ENCODE results near the gene GPATCH2L.

DNA sequence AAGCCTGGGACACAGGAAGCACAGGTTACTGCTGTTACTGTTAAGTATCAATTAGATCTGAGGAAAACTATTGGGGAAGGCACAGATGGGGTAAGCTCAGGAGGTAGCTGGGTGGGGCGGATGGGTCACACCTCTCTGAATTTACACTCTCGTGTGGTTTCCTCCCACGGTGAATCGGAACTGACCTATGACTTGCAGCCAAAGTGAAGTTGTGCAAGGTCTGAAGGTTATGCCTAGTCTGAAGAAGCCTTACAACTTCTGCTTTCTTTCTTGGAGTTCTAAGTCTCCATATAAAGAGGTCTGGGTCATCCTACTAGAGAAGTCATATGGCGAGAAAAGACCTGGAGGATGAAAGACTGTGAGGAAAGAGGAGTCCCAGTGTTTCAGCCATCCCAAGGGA is 25.6 kb upstream of the GPATCH2L start:
- TF ChIP-seq, protein P1, sequence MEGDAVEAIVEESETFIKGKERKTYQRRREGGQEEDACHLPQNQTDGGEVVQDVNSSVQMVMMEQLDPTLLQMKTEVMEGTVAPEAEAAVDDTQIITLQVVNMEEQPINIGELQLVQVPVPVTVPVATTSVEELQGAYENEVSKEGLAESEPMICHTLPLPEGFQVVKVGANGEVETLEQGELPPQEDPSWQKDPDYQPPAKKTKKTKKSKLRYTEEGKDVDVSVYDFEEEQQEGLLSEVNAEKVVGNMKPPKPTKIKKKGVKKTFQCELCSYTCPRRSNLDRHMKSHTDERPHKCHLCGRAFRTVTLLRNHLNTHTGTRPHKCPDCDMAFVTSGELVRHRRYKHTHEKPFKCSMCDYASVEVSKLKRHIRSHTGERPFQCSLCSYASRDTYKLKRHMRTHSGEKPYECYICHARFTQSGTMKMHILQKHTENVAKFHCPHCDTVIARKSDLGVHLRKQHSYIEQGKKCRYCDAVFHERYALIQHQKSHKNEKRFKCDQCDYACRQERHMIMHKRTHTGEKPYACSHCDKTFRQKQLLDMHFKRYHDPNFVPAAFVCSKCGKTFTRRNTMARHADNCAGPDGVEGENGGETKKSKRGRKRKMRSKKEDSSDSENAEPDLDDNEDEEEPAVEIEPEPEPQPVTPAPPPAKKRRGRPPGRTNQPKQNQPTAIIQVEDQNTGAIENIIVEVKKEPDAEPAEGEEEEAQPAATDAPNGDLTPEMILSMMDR (IDR thresholded peaks at IDR 0.05; ENCODE audit: poor library complexity) = no peak
- TF ChIP-seq EZH2phosphoT487 (IDR thresholded peaks at IDR 0.05; ENCODE audit: low read depth, severe bottlenecking, unreplicated experiment) = no peak
- TF ChIP-seq EZH2 (IDR thresholded peaks at IDR 0.05; ENCODE audit: borderline replicate concordance) = no peak

Measured in hepatocyte (in vitro differentiated cells).